Jurkat, Clone E6-1 (cell line): Measurements from ENCODE around the gene CEP290. TPM values are rescaled to one million over a fixed set of nuclear protein-coding genes. Genes with fewer than 3 reads are reported as not detected.

Experiments
- DNase-seq: peaks from one replicate; pipeline ENCODE4 v3.0.0-alpha.2; 2011; ENCODE audit warnings: low read depth, low spot score
- H3K4me3 ChIP-seq: 2 replicates; pipeline ENCODE4 v1.5.1; 2011; ENCODE audit warnings: mild to moderate bottlenecking, low read length, control low read depth, moderate library complexity
- polyA plus RNA-seq: library from polyadenylated mRNA; unstranded; fragments of >200 nt; gene quantifications from one replicate; pipeline ENCODE4 v1.2.1, GENCODE V29; 2012; ENCODE audit warnings: missing spikeins; ENCODE audit not compliant: insufficient read length, insufficient read depth

Gene CEP290, protein sequence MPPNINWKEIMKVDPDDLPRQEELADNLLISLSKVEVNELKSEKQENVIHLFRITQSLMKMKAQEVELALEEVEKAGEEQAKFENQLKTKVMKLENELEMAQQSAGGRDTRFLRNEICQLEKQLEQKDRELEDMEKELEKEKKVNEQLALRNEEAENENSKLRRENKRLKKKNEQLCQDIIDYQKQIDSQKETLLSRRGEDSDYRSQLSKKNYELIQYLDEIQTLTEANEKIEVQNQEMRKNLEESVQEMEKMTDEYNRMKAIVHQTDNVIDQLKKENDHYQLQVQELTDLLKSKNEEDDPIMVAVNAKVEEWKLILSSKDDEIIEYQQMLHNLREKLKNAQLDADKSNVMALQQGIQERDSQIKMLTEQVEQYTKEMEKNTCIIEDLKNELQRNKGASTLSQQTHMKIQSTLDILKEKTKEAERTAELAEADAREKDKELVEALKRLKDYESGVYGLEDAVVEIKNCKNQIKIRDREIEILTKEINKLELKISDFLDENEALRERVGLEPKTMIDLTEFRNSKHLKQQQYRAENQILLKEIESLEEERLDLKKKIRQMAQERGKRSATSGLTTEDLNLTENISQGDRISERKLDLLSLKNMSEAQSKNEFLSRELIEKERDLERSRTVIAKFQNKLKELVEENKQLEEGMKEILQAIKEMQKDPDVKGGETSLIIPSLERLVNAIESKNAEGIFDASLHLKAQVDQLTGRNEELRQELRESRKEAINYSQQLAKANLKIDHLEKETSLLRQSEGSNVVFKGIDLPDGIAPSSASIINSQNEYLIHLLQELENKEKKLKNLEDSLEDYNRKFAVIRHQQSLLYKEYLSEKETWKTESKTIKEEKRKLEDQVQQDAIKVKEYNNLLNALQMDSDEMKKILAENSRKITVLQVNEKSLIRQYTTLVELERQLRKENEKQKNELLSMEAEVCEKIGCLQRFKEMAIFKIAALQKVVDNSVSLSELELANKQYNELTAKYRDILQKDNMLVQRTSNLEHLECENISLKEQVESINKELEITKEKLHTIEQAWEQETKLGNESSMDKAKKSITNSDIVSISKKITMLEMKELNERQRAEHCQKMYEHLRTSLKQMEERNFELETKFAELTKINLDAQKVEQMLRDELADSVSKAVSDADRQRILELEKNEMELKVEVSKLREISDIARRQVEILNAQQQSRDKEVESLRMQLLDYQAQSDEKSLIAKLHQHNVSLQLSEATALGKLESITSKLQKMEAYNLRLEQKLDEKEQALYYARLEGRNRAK (N-terminal part only)
- polyA plus RNA-seq, result 7.6 TPM

DNA sequence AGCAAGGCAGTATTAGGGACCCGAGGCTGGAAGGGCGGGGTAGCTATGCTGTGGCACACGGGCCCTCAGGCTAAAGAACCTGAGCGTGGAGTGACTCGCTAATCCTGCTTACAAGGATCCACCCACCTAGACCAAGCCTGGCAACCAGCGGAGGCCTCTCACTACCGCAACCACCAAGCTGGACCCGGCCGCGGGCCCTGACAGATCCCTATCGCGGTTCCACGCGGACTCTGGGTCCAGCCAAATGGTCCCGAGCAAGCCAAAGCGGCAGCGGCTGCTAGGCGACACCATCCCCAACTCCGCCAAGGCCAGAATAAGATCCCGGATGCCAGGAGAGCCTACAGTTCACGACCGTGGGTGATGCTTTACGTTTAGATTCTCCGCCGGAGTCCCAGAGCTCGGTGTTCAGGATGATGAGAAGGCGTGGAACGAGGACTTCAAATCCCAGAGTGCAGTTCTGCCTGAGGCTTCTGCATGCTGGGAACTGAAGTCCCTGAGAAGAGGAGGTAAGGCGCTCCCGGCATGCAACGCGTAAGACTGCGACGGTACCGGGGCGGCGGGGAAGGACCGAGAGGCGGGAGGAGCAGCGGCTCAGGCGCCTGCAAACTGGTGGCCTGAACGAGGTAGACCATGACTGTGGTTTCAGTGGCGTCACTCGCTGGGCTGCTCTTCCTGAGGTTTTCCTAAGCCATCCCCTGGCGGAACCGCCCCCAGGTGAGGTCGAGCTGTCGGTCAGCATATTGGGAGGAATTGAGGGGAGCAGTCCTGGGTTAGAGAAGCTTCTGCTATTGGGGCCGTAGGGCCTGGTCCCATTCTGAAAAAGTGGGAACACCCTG lies at the start of gene CEP290, which contains the start of gene TMTC3:
Gene CEP290, minus strand, starts transcription at position 315 of the 836 bp plus-strand sequence. CDS start 781 bp downstream, outside the sequence.
Gene TMTC3, plus strand, starts transcription at position 534 of the 836 bp plus-strand sequence. CDS start 6,009 bp downstream, outside the sequence.
- peak; percentile 98 for DNase-seq

DNA sequence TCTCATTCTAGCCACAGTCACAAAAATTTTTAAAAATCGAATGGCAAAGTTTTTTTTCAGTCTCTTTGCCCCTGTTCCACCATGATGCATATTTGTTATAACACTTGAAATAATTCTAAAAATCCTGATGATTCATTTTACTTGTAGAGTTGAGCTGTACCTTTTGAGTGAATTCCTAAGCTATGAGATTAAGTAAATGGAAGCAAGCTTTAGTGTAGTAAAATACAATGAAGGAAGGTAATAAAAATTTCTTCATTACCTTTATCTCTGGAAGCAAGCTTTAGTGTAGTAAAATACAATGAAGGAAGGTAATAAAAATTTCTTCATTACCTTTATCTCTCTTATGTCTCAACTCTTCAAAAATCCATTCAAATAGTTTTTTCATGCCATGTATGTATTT lies 46.3 kb upstream of the CEP290 start:
- no peak for DNase-seq
- H3K4me3 ChIP-seq, result no peak overlapping the region

More for the DNA sequence above, at the start of gene CEP290, which contains the start of gene TMTC3:
- peak within 1 kb of the TSS; percentile 92 for H3K4me3 ChIP-seq

DNA sequence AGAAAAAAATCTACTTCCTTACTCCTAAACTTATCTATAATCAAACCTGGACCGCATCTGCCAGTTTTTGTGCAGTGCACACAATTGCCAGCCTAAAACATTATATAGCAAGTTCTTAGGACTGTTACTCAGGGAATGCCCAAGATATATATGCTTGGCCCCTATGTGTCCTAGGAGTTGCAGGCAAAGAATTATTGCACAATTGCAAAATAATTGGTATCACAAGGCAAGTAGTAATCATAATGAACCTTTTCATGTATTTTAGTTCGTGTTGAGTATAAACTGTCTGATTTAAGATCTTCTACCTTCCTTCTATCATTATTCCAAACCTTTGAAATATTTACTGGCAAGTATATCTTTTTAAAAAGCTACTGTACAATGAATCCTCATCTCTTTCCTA lies 45.7 kb upstream of the CEP290 start:
- H3K4me3 ChIP-seq, result no peak overlapping the region
- no peak for DNase-seq

DNA sequence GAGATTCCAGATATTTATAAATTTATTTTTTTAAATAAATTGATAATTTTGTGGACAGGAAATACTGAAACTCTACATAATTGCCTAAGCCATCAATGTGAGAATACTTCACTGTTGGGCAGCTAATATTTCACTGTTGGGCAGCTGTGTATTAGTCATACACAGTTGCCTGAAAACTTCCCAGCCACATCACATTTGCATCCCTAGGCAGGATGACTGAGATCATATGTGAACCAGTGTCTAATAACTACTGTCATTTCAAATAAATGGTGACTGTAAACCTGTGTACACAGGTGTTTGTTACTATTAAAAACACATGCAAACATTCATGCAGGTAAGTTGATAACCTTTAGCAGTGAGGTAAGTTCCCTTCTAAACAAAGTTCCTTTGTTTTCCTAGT lies 44.1 kb upstream of the CEP290 start:
- no peak for DNase-seq
- H3K4me3 ChIP-seq, result no peak overlapping the region

DNA sequence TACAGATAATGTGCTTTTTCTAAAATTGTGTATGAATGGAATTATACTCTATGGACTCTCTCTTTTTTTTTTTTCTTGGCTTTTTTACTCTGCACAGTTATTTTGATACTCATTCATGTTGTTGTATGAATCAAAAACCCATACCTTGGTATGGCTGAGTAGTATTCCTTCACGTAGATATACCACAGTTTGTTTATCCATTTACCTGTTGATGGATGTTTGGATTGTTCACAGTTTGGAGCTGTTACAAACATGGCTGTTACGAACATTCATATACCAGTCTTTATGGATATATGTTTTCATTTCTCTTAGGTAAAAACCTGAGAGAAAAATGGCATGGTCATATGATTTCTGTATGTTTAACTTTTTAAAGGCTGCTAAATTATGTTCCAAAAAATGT lies 43.4 kb upstream of the CEP290 start:
- H3K4me3 ChIP-seq, result no peak overlapping the region
- no peak for DNase-seq

DNA sequence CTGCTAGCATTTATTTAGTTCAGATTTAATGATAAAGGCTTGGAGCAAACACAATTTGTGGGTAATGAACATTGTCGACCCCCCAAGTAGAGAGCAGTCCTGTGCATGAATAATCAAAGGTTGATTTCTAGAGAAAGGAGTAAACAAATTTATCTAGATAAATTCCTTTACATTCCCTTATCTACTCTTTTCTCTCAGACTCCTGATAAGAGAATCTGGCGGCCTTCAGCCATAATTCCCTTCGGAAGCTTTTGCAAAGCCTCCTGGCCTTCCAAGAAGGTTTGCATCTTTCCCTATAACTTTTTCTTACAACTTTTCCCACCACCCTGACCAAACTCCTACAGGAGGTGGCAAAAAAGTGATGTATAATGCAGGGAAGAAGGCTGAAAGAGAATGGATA lies 42.3 kb upstream of the CEP290 start:
- DNase-seq, result no peak
- H3K4me3 ChIP-seq, result no peak overlapping the region

DNA sequence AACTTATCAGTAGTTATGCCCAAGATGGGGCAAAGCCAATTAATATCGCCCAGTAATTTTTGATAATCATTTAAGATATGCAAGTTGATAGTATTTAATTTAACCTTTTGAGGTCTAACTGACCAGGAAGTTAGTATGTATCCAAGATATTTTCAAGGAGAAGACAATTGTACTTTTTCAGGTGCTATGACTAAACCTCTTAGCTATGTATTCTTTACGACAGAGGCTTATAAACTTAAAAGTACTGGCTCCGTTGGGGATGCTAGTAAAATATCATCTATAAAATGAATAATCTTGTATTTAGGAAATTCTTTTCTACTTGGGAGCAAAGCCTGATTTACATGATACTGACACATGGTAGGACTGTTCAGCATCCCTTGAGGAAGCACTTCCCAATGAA lies 40.5 kb upstream of the CEP290 start:
- no peak for DNase-seq
- no peak overlapping the region for H3K4me3 ChIP-seq

DNA sequence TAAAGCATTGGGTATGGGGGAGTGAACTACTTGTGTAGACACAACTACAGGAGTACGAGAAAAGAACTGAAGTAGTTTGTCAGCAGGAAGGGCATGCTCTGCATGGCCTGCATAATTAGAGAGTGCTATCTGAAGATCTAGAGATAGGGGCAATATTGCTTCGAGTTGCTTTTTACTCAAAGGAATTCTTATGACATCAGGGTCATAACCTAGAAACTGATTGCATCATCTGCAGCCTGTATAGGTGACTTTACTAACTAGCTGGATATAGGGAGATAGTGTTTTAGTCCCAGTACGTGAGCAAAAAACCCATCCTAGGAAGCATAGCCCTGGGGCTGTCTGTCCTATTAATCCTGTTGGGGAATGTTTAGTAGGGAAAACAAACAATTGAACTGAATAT lies 40.0 kb upstream of the CEP290 start:
- no peak for DNase-seq
- no peak overlapping the region for H3K4me3 ChIP-seq

DNA sequence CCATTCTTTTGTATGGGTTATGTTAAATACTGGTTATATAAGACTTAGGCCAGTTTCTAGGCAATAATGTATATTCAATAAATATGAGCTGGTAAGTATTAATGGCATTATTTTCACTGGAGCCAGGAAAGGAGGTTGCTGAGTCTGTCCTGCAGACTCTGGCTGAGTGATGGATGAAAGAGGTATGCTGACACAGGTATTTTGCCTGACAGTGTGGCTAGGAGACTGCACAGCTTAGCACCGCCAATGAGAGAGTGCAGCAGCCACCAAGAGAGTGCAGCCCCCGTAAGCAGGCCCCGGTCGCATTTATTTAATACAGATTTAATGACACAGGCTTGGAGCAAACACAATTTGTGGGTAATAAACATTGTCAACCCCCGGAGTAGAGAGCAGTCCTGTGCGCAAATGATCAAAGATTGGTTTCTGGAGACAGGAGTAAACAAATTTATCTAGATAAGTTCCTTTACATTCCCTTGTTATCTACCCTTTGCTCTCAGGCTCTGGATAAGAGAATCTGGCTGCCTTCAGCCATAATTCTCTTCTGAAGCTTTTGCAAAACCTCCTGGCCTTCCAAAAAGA lies 37.6 kb upstream of the CEP290 start:
- DNase-seq, result no peak
- H3K4me3 ChIP-seq, result no peak overlapping the region

DNA sequence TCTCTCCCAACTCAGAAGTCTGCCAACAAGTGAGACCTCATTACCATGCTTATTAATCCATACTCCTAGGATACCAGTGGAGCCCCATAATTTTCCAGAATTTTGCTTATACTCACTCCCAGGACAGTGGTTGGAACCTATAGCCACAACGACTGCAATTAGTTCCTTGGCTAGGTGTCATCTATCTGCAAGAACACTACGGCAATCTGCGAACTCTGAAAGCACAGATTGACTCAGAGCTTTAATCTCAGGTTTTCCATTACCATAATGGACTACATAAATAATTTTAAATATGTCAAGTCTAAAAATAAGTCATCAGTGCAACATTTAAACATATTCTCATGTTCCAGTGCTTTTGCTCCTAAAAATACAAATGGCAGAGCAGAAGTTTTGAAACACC lies 33.7 kb upstream of the CEP290 start:
- no peak overlapping the region for H3K4me3 ChIP-seq
- no peak for DNase-seq

DNA sequence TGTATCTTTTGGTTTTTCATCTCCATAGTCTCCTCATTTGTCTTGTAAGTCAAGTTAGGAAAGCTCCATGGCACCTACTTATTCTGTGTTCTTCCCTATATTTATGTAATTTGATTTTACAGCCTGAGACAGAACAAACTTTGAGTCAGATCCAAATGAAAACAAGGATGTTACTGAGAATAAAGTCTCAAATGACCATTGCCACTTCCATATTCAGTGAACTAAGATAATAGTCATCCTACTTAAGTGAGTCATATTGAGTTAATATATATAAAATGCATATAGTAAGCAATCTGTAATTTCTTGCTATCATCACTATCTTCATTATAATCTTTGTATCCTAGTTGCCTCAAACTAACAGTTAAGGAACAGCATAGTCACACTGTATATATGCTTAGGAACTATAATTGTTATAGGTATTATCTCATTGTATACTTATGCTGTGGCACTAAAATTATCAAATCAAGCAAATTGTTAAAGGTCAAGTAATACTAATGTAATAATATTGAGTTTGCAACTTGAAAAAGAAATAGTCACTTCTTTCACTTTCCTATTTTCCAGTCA lies 31.0 kb upstream of the CEP290 start:
- DNase-seq, result no peak
- no peak overlapping the region for H3K4me3 ChIP-seq

DNA sequence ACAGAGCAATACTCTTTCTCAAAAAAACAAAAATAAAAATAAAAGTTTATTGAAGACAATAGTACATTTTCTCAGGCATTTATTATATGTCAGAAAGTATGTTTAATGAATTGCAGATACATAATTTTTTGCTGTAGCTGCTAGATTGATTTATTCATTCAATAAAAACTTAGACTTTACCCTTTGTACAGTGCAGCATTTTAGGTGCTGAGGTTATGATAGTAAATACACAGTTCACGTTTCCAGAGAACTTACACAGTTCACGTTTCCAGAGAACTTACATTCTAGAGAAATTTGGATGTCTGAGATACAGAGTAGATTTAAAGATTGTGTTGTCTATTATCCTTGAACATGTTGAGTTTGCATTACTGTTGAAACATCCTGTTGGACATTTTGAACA lies 25.5 kb upstream of the CEP290 start:
- DNase-seq, result no peak
- no peak overlapping the region for H3K4me3 ChIP-seq

DNA sequence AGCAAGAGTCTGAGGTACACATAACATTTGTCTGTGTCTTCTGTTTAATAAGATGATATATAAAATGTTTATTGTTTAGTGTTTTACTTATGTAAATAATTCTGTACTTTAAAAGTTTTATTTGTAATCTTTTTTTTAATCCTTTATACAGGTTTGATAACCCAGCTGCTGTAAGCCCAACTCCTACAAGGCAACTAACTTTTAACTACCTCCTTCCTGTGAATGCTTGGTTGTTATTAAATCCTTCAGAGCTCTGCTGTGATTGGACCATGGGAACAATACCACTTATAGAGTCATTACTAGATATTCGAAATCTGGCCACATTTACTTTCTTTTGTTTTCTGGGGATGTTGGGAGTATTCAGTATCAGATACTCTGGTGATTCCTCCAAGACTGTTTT lies 24.3 kb upstream of the CEP290 start:
- no peak overlapping the region for H3K4me3 ChIP-seq

DNA sequence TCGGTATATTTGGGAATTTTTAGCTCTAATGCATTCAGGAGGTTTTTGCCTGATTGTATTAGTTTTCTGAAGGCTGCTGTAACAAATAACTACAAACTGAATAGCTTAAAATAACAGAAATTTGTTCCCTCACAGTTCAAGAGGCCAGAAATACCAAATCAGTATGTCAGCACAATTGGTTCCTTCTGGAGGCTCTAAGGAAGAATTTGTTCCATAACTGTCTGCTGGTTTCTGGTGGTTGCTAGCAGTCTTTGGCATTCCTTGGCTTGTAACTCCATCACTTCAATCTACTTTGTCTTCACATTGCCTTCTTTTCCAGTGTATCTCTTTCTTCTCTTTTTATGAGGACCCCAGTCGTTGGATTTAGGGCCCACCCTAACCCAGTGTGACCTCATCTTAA lies 21.5 kb upstream of the CEP290 start:
- H3K4me3 ChIP-seq, result no peak overlapping the region
- DNase-seq, result no peak

More for the DNA sequence above, 24.3 kb upstream of the CEP290 start:
- DNase-seq, result no peak

DNA sequence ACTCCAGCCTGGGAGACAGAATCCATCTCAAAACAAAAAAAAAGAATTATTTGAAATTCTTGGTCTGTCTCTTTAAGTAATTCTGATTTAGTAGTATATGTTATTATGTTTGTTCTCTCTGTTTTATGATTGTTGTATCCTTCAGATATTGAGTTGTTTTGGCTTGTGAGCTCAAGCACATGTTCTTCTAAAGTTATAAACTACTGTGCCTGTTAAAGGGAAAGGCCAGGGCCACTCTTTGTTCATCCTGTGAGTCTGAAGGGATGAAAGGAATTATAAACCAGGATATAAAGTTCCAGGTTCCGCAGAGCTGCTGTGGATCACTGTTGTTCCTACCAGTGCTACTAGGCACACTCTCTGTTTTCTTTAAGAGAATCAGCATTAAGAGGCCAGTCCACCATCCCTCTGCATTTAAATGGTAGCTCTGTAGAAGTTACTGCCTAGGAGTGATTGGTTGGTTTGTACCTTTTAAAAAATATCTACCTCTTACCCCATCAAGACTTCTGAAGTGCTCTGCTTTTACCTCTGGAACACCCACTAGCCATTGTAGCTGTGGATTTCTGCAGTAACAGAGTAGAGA lies 14.3 kb upstream of the CEP290 start:
- no peak for DNase-seq

DNA sequence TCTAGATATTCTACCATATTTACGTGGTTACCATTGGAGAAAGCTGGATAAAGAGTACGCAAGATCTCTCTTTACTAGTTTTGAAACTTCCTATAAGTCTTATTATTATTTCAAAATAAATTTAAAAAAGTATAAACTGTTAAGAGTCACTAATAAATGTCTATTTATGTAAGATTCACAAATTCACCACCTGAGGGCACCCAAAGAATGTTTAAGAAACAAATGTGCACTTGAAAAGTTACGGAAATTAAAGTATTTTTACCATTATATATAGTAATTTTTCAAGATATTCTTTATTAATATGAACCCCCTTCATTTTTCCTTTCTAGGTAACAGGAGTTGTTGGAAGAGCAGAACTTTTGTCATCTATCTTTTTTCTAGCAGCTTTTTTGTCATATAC lies 12.1 kb upstream of the CEP290 start:
- DNase-seq, result no peak
- H3K4me3 ChIP-seq, result no peak overlapping the region

More for the DNA sequence above, 14.3 kb upstream of the CEP290 start:
- H3K4me3 ChIP-seq, result no peak overlapping the region

DNA sequence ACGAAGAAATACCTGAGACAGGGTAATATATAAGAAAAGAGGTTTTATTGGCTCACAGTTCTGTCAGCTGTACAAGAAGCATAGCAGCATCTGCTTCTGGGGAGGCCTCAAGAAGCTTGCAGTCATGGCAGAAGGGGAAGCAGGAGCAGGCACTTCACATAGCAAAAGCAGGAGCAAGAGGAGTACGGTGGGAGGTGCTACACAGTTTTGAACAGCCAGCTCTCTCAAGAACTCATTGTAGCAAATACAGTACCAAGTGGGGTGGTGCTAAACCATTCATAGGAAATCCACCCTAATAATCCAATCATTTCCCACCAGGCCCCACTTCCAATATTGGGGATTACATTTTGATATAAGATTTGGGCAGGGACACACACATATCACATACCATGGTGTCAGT lies 8.2 kb upstream of the CEP290 start:
- no peak for DNase-seq
- H3K4me3 ChIP-seq, result no peak overlapping the region
